Measurements from ENCODE around the gene ARVCF. TPM values are rescaled to one million over a fixed set of nuclear protein-coding genes. Genes with fewer than 3 reads are reported as not detected.

The ARVCF gene
- total RNA-seq, 1 donor from 2014 or later: 25.4 TPM

DNA sequence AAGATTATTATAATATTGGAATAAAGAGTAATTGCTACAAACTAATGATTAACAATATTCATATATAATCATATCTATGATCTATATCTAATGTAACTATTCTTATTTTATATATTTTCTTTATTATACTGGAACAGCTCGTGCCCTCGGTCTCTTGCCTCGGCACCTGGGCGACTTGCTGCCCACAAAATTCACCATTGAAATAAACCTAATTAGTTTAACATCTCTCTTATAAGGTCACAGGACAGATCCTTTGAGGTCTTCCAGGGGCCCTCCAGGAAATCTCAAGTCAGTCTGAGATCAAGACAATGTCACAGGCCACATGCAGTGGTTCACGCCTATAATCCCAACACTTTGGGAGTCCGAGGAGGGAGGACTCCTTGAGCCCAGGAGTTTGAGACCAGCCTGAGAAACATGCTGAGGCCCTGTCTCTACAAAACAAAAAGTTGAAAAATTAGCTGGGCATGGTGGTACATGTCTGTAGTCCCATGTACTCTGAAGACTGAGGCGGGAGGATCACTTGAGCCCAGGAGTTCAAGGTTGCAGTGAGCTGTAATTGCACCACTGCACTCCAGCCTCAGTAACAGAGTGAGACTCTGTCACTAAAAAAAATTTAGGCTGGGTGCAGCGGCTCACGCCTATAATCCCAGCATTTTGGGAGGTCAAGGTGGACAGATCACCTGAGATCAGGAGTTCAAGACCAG, 68.4 kb downstream of the ARVCF start:
- Histone ChIP-seq H3K4me1 (peaks cover 89% of the 10 kb centered on the region), H3K4me3 (no peak overlapping the region), H3K27me3 (ENCODE audit: low read depth) (no peaks in the 10 kb centered on the region), H3K27ac (replicated peaks) (peak overlapping the region; percentile 95), H3K9me3 (replicated peaks) (no peaks in the 10 kb centered on the region), H3K36me3 (no peaks in the 10 kb centered on the region)
- TF ChIP-seq, protein P1, sequence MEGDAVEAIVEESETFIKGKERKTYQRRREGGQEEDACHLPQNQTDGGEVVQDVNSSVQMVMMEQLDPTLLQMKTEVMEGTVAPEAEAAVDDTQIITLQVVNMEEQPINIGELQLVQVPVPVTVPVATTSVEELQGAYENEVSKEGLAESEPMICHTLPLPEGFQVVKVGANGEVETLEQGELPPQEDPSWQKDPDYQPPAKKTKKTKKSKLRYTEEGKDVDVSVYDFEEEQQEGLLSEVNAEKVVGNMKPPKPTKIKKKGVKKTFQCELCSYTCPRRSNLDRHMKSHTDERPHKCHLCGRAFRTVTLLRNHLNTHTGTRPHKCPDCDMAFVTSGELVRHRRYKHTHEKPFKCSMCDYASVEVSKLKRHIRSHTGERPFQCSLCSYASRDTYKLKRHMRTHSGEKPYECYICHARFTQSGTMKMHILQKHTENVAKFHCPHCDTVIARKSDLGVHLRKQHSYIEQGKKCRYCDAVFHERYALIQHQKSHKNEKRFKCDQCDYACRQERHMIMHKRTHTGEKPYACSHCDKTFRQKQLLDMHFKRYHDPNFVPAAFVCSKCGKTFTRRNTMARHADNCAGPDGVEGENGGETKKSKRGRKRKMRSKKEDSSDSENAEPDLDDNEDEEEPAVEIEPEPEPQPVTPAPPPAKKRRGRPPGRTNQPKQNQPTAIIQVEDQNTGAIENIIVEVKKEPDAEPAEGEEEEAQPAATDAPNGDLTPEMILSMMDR (IDR thresholded peaks at IDR 0.05; ENCODE audit: borderline replicate concordance): no peak
- intact Hi-C loops (cut with micrococcal nuclease): no loop called here
- no peak for DNase-seq

DNA sequence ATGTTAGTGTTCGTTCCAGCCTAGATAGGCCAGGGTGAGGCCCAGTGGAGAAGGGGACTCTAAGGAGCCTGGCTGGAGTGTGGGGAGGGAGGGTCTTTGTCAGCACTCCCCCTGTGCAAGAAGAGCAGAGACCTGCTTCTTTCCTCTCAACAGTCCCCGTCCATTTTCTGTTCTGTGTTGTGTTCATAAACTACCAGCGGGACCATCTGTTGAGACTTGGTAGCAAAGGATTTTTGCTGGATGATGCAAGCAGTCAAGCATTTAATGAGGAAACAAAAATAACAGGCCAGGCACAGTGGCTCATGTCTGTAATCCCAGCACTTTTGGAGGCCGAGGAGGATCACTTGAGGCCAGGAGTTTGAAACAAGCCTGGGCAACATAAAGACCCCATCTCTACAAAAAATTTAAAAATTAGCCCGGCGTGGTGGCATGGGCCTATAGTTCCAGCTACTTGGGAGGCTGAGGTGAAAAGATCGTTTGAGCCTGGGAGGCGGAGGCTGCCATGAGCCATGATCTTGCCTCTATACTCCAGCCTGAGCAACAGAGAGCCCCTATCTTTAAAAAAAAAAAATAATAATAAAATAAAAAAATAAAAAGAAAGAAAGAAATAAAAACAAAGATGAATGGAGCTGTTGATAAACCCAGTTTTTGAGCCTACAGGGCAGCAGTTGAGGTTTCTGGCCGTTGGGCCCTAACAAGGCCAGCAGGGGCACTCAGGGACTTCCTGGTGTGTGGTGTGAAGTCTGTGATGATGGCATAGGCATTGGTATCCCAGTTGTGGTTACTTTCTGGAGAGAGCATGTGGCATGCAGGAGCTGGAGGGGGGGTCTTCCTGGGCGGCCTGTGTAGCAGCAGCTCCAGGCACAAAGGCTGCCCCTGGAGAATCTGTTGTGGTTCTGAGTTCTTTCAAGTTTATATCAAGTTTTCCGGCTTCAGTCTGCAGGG, 73.3 kb downstream of the ARVCF start:
- DNase-seq: no peak
- Histone ChIP-seq H3K36me3 (no peaks in the 10 kb centered on the region), H3K4me1 (peaks cover 76% of the 10 kb centered on the region), H3K4me3 (peak overlapping the region; percentile 89), H3K9me3 (replicated peaks) (no peaks in the 10 kb centered on the region), H3K27me3 (ENCODE audit: low read depth) (no peaks in the 10 kb centered on the region), H3K27ac (replicated peaks) (peak overlapping the region; percentile 95)
- intact Hi-C loops (cut with micrococcal nuclease): no loop called here
- TF ChIP-seq, protein P1 (IDR thresholded peaks at IDR 0.05; ENCODE audit: borderline replicate concordance): no peak

DNA sequence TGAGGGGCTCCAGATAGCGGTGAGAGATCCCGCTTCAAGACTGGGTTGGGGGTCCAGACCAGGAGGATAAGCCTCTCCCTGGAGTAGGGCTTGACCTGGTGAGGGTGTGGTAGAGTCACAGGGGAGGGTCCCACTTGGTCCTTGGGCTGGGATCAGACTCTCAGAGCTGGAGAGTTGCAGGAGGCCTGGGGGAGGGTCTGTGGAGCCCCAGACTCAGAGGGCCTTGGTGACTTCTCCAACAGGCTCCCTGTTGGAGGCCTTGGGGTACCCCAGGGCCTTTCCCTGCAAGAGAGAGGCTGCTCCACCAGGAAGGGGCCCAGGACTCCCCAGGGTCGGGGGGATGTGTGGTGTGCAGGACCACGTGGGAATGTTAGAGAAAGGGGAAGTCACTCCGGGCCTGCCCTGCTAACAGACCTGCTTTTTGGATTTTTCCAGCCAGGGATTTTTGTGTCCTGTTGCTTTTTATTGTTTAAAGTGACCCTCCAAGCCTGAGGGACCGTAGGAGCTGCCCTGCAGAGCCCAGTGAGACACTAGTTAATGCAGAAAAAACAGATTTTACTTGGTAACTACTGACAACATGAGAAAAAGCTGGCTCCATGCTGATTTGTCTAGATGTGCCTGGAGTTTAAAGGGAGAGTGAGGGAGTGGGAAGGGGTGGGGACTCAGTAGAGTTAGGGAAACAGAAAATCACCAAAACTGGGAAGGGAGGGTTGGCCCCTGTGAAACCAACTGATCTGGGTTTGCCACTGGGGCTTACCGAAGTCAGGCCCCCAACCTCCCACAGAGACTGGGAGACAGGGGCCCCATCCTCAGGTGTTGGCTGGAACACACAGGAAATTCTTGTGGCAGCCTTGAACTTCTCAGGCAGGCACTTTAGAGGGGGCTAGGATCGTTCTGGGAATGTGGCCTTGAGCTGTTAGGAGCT, 74.2 kb downstream of the ARVCF start:
- intact Hi-C loops (cut with micrococcal nuclease): no loop called here
- peaks cover 68% of the 10 kb centered on the region for H3K4me1 ChIP-seq
- H3K36me3 ChIP-seq: peaks cover 4% of the 10 kb centered on the region
- DNase-seq: no peak
- peak overlapping the region; percentile 89 for H3K4me3 ChIP-seq
- no peaks in the 10 kb centered on the region for H3K27me3 ChIP-seq (ENCODE audit: low read depth)
- TF ChIP-seq, protein P1 (IDR thresholded peaks at IDR 0.05; ENCODE audit: borderline replicate concordance): no peak
- H3K9me3 ChIP-seq (replicated peaks): no peaks in the 10 kb centered on the region
- H3K27ac ChIP-seq (replicated peaks): peak overlapping the region; percentile 95

DNA sequence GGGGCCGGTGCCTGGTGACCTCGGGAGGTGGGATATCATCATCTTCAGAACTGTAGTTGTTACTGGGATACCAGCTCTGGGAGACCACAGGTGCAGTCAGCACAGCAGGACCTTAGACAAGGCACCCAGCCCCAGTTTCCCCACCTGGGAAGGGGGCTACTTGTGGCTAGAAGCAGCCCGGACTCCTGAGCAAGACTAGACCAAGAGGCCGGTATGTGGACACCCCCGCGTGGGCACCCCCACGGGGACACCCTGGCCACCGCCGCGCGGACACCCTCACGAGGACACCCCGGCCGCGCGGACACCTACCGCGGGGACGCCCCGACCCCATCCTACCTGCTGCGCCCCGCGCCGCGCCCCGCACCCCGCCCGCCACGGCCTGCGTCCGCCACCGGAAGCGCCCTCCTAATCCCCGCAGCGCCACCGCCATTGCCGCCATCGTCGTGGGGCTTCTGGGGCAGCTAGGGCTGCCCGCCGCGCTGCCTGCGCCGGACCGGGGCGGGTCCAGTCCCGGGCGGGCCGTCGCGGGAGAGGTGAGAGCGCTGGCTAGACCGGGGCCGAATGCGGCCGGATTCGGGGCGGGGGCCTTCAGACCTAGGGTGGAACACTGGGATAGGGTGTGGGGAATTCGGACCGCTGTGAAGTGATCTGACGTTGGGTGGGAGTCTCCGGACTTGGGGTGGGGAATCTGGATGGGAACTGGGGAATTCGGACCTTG, 75.1 kb downstream of the ARVCF start, which contains the start of the genes COMT and TXNRD2:
Gene COMT (plus strand): TSS at position 408 of the 718 bp plus-strand sequence. CDS start 20,755 bp downstream, outside the sequence.
Gene TXNRD2 (minus strand): TSS at position 454 of the 718 bp plus-strand sequence. CDS start 15 bp downstream, at position 439.
- TF ChIP-seq, protein P1 (IDR thresholded peaks at IDR 0.05; ENCODE audit: borderline replicate concordance): no peak
- H3K4me3 ChIP-seq: peak within 1 kb of the TSS; percentile 89
- peak; percentile 82 for DNase-seq
- H3K36me3 ChIP-seq: peaks cover 5% of the 10 kb centered on the region
- no peaks in the 10 kb centered on the region for H3K27me3 ChIP-seq (ENCODE audit: low read depth)
- H3K4me1 ChIP-seq: peaks cover 59% of the 10 kb centered on the region
- H3K9me3 ChIP-seq (replicated peaks): no peaks in the 10 kb centered on the region
- H3K27ac ChIP-seq (replicated peaks): peak within 1 kb of the TSS; percentile 95
- intact Hi-C loops (cut with micrococcal nuclease): no loop called here
